OCI-LY7 (cell line): Measurements from ENCODE around the gene PRKX. TPM values are rescaled to one million over a fixed set of nuclear protein-coding genes. Genes with fewer than 3 reads are reported as not detected.

ENCODE experiments used
- BruUV-seq: library from RNA; stranded (reverse); fragments of 400-500 nt; replicated peaks from 2 replicates; lab custom pipeline; 2021; lab: Mats Ljungman, UMichigan
- CTCF ChIA-PET: fragments of 300-600 bp; sonication (Branson Sonifier 250); formaldehyde crosslinking; loops from one replicate; lab custom pipeline; 2022; ENCODE audit warnings: antibody characterized with exemption; ENCODE audit not compliant: unreplicated experiment; lab: Charles Lee
- POLR2A ChIA-PET: fragments of 300-600 bp; sonication (Branson Sonifier 250); formaldehyde crosslinking; loops from one replicate; lab custom pipeline; 2022; ENCODE audit warnings: antibody characterized with exemption; lab: Charles Lee
- DNase-seq: peaks from one replicate; pipeline ENCODE4 v3.0.0-alpha.2; 2015; ENCODE audit warnings: low spot score
- H2AFZ ChIP-seq: fragments of 200-600 bp; sonication (generic), shearing (Covaris generic); 2 replicates; pipeline ENCODE4 v1.6.1; 2014; ENCODE audit warnings: mild to moderate bottlenecking, antibody characterized with exemption, low read length, moderate library complexity
- H3K27ac ChIP-seq: fragments of 200-600 bp; sonication (generic); 2 replicates; pipeline ENCODE4 v1.5.1; 2014; ENCODE audit warnings: mixed run types, low read depth, mild to moderate bottlenecking, moderate library complexity, low read length, inconsistent platforms; ENCODE audit not compliant: poor library complexity, severe bottlenecking
- H3K36me3 ChIP-seq: fragments of 200-600 bp; sonication (generic); 2 replicates; pipeline ENCODE4 v1.6.1; 2014; ENCODE audit warnings: mild to moderate bottlenecking, antibody characterized with exemption, low read length, moderate library complexity, mixed read lengths; ENCODE audit not compliant: insufficient read depth
- H3K4me1 ChIP-seq: fragments of 200-600 bp; sonication (generic); 2 replicates; pipeline ENCODE4 v1.5.1; 2014; ENCODE audit warnings: mild to moderate bottlenecking, low read length; ENCODE audit not compliant: insufficient read depth, poor library complexity, severe bottlenecking
- H3K4me2 ChIP-seq: fragments of 200-600 bp; sonication (generic); 2 replicates; pipeline ENCODE4 v1.6.1; 2014; ENCODE audit warnings: mild to moderate bottlenecking, low read length
- H3K4me3 ChIP-seq: fragments of 200-600 bp; sonication (generic); 2 replicates; pipeline ENCODE4 v1.5.1; 2014; ENCODE audit warnings: mild to moderate bottlenecking, low read depth, low read length; ENCODE audit not compliant: poor library complexity, severe bottlenecking
- H3K79me2 ChIP-seq: fragments of 200-600 bp; sonication (generic); 2 replicates; pipeline ENCODE4 v1.6.1; 2016; ENCODE audit warnings: low read depth, mild to moderate bottlenecking, low read length, moderate library complexity, mixed read lengths; ENCODE audit not compliant: insufficient read depth
- H3K9me2 ChIP-seq: fragments of 200-600 bp; sonication (generic); 2 replicates; pipeline ENCODE4 v1.6.1; 2016; ENCODE audit warnings: mild to moderate bottlenecking, low read length, mixed read lengths; ENCODE audit not compliant: insufficient read depth
- H3K9me3 ChIP-seq: fragments of 200-600 bp; sonication (generic); 2 replicates; pipeline ENCODE4 v1.6.1; 2014; ENCODE audit warnings: mild to moderate bottlenecking, mixed run types, low read length, mixed read lengths
- H4K20me1 ChIP-seq: fragments of 200-600 bp; sonication (generic); 2 replicates; pipeline ENCODE4 v1.6.1; 2014; ENCODE audit warnings: mild to moderate bottlenecking, antibody characterized with exemption, low read length, moderate library complexity, mixed read lengths; ENCODE audit not compliant: insufficient read depth
- CTCF ChIP-seq: fragments of 200-600 bp; sonication (generic); conservative IDR thresholded peaks from 2 replicates; pipeline ENCODE4 v1.5.1; 2014; ENCODE audit warnings: mild to moderate bottlenecking, antibody characterized with exemption, low read length, moderate library complexity, mixed read lengths
- EZH2phosphoT487 ChIP-seq: fragments of 200-600 bp; sonication (generic); IDR thresholded peaks from 2 replicates; pipeline ENCODE4 v1.6.1; 2018; ENCODE audit warnings: low read depth, borderline replicate concordance, mild to moderate bottlenecking, mixed run types, antibody characterized with exemption, low read length, moderate library complexity, mixed read lengths
- intact Hi-C: fragments of 100-400 bp; cut with micrococcal nuclease; formaldehyde crosslinking; loops from one replicate; pipeline ENCODE4 v1.10.0; 2022; ENCODE audit not compliant: unreplicated experiment
- total RNA-seq, 2 experiments: library from RNA; depleted of rRNA in 1 of 2; stranded (reverse); fragments of >200 nt in 1 of 2; shearing (Covaris generic) in 1 of 2; gene quantifications; 2 replicates each; pipeline ENCODE4 v1.2.3, GENCODE V29; 2014 to 2022

PRKX gene
- total RNA-seq, 2 experiments from 2014 or later: 14.6 to 23.6 TPM

DNA sequence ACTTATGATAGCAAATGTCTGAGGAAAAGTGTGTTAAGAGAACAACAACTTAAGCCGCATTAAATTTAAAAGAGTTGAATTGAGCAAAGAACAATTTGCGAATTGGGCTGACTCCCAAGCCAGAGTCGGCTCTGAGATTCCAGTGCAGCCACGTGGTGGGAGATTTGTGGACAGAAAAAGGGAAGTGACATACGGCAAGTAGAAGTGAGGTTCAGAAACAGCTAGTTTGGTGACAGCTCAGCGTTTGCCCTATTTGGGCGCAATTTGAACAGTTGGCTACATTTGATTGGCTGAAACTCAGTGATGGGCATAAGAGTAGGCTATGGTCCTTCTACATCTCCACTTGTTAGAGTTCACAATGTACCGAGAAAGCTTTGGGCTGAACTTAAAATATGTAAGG, 124.0 kb downstream of the PRKX start:
- CTCF ChIA-PET: no interaction called here
- POLR2A ChIA-PET: no interaction called here

GRCh38 chrX:3585719-3586118, 127.7 kb downstream of the PRKX start:
- Histone ChIP-seq H3K4me1 (no peaks in the 10 kb centered on the region), H3K9me2 (no peaks in the 10 kb centered on the region), H3K79me2 (no peaks in the 10 kb centered on the region), H2AFZ (no peak overlapping the region), H3K27ac (no peak overlapping the region), H3K9me3 (no peaks in the 10 kb centered on the region), H4K20me1 (no peaks in the 10 kb centered on the region), H3K4me2 (no peak overlapping the region), H3K36me3 (no peaks in the 10 kb centered on the region), H3K4me3 (no peak overlapping the region)
- no peak for TF ChIP-seq EZH2phosphoT487
- no peak for TF ChIP-seq CTCF
- no TSS peak for BruUV-seq
- no peak for DNase-seq
- ChIA-PET POLR2A (no interaction called here), CTCF (no interaction called here)
- intact Hi-C loops: no loop called here

More for the DNA sequence above, 124.0 kb downstream of the PRKX start:
- H3K79me2 ChIP-seq: no peaks in the 10 kb centered on the region
- H3K4me2 ChIP-seq: no peak overlapping the region
- no peaks in the 10 kb centered on the region for H4K20me1 ChIP-seq
- no TSS peak for BruUV-seq
- intact Hi-C loops: no loop called here
- TF ChIP-seq CTCF (no peak), EZH2phosphoT487 (no peak)
- no peak overlapping the region for H3K27ac ChIP-seq
- no peaks in the 10 kb centered on the region for H3K9me2 ChIP-seq
- H3K4me1 ChIP-seq: no peaks in the 10 kb centered on the region
- no peak for DNase-seq
- H3K4me3 ChIP-seq: no peak overlapping the region
- no peaks in the 10 kb centered on the region for H3K36me3 ChIP-seq
- H2AFZ ChIP-seq: no peak overlapping the region
- no peaks in the 10 kb centered on the region for H3K9me3 ChIP-seq

GRCh38 chrX:3584415-3584996, 128.9 kb downstream of the PRKX start:
- Histone ChIP-seq H3K9me3 (no peaks in the 10 kb centered on the region), H3K4me2 (no peak overlapping the region), H3K9me2 (no peaks in the 10 kb centered on the region), H3K27ac (no peak overlapping the region), H3K4me3 (no peak overlapping the region), H3K4me1 (no peaks in the 10 kb centered on the region), H4K20me1 (no peaks in the 10 kb centered on the region), H3K79me2 (no peaks in the 10 kb centered on the region), H3K36me3 (no peaks in the 10 kb centered on the region), H2AFZ (no peak overlapping the region)
- CTCF ChIA-PET: no interaction called here
- POLR2A ChIA-PET: no interaction called here
- DNase-seq: no peak
- BruUV-seq: no TSS peak
- intact Hi-C loops: no loop called here
- TF ChIP-seq CTCF (no peak), EZH2phosphoT487 (no peak)
